ENCODE results near the gene UBE2J2.

GRCh38 chr1:1210726-1211540 lies 62.7 kb downstream of the UBE2J2 start:
- TF ChIP-seq PKNOX1 (IDR thresholded peaks at IDR 0.05) = no peak
- TF ChIP-seq ARNT (IDR thresholded peaks at IDR 0.05) = no peak
- TF ChIP-seq BHLHE40 (IDR thresholded peaks at IDR 0.05; ENCODE audit: borderline replicate concordance) = no peak
- TF ChIP-seq HDGF (IDR thresholded peaks at IDR 0.05; ENCODE audit: borderline replicate concordance) = no peak
- TF ChIP-seq ZNF384 (IDR thresholded peaks at IDR 0.05) = no peak
- no peak for TF ChIP-seq SP1 (IDR thresholded peaks at IDR 0.05)
- no peak for TF ChIP-seq L3MBTL2 (conservative IDR thresholded peaks at IDR 0.05)
- TF ChIP-seq FOXM1 (IDR thresholded peaks at IDR 0.05; ENCODE audit: borderline replicate concordance) = no peak
- TF ChIP-seq SUZ12 (IDR thresholded peaks at IDR 0.05) = no peak

Data from HEK293T (cell line).